ENCODE results near the gene C9orf72. TPM values are rescaled to one million over a fixed set of nuclear protein-coding genes. Genes with fewer than 3 reads are reported as not detected.

Gene C9orf72
- total and polyA plus RNA-seq, 9 of the 15 experiments (the other 6 are each of a cell fraction or from before 2014, with no cell fraction given) = 2.3 to 7.3 (median 4.1) TPM

DNA sequence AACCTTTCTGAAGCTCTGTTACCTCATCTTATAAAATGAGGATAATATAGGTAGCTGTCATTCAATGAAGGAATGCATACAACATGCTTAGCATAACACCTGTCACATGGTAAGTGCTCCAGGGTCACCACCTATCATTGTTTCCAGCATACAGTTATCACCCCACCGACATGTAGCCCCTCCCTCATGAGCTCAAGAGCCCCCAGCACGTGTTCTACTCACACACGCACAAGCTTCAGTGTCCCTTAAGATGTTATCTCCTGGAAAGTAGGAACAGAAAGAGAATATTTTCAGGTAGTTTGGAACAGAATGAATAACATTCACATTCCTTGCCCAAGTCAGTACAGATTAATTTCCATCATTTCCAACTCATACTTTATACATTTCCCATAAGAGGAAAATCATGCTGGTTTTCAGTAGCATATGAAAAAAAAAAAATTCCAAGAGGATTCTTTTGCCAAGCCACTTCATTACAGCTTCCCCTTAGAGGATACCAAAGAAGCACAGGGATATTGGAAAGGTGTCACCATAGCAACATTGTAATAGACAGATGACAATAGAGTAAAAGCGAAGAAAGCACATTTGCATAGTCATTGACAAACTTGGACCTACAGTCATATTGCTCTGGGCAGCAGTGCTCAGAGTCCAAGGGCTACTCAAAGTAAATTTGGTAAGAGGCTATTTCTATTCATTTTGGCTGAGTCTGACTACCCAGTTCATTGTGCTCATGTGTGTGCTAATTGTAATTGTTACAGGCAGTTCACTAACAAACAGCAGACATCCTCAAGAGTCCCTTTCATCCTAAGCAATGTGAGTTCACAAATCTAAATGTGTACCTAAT lies 42.1 kb downstream of the C9orf72 start:
- in situ Hi-C loops (cut with MboI) = loop anchor here (5.0 kb wide), 1 partner anchor 194 kb away; no protein-coding TSS in a partner anchor
- 7% methylated on average over 3 of the region's 4 CpGs for WGBS (ENCODE audit: insufficient coverage, low coverage, missing lambda C conversion rate)
- no peak for FAIRE-seq
- Histone ChIP-seq H3K4me2 (ENCODE audit: insufficient read depth, low read length) (peak overlapping the region; percentile 21; the same call in 1 of the 2 replicates), H3K9me1 (ENCODE audit: control insufficient read depth, insufficient read depth, low read length) (no peaks in the 10 kb centered on the region), H3K27me3 (ENCODE audit: control insufficient read depth in 2 of 2, insufficient read depth in 2 of 2, low read length in 2 of 2) (no peaks in the 10 kb centered on the region), H3K4me3 (no peak overlapping the region), H3K36me3 (ENCODE audit: control insufficient read depth, insufficient read depth, low read length) (peaks cover under 1% of the 10 kb centered on the region; the same call in 1 of the 3 replicates), H4K20me1 (replicated peaks; ENCODE audit: control insufficient read depth, insufficient read depth, low read length) (no peaks in the 10 kb centered on the region), H3K4me1 (replicated peaks in 1 of 2; ENCODE audit: control insufficient read depth in 2 of 2, insufficient read depth in 2 of 2, low read length in 2 of 2) (peaks cover 3 to 10% of the 10 kb centered on the region in 2 experiments; a peak in 4 of 5 replicates), H2AFZ (ENCODE audit: low read depth, low read length) (peak overlapping the region; percentile 44; the same call in 1 of the 2 replicates), H3K79me2 (ENCODE audit: control insufficient read depth, insufficient read depth, low read length) (peaks cover 41% of the 10 kb centered on the region), H3K27ac (ENCODE audit: extremely low read depth, low read depth, low read length) (no peak overlapping the region), H3K9ac (ENCODE audit: insufficient read depth in 1 of 2, low read depth in 2 of 2, low read length in 2 of 2) (no peak overlapping the region), H3K9me3 (replicated peaks; ENCODE audit: control insufficient read depth, insufficient read depth, low read depth, low read length) (no peaks in the 10 kb centered on the region)
- DNase-seq (ENCODE audit: extremely low read depth in 1 of 4, low spot score in 3 of 4) = peak in 2 of 4 experiments; percentile 5 to 39
- ATAC-seq = no peak
- CTCF ChIA-PET (ENCODE audit: low intra/inter-chr PET ratio) = no interaction called here
- intact Hi-C loops (cut with micrococcal nuclease) = loop anchor here (10.0 kb wide), 1 partner anchor 96 kb away; no protein-coding TSS in a partner anchor
- POLR2A ChIA-PET = interaction anchor here (0.6 kb wide), 1 partner anchor 202 kb away, joined by 3 read pairs; no protein-coding TSS in a partner anchor
- no TSS peak for BruUV-seq (replicated peaks)
- TF ChIP-seq L3MBTL2 (IDR thresholded peaks at IDR 0.05) (peak; percentile 66), E2F8 (IDR thresholded peaks at IDR 0.05; ENCODE audit: low read depth, partially characterized antibody) (no peak), TBL1XR1 (IDR thresholded peaks at IDR 0.05; ENCODE audit: low read length in 2 of 2) (no peak), MNT (conservative IDR thresholded peaks at IDR 0.05) (peak in 1 of 2 experiments; percentile 32; a peak in 1 of 4 replicates)
- TF ChIP-seq, protein P1, sequence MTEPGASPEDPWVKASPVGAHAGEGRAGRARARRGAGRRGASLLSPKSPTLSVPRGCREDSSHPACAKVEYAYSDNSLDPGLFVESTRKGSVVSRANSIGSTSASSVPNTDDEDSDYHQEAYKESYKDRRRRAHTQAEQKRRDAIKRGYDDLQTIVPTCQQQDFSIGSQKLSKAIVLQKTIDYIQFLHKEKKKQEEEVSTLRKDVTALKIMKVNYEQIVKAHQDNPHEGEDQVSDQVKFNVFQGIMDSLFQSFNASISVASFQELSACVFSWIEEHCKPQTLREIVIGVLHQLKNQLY (CRISPR knock-in tag; conservative IDR thresholded peaks at IDR 0.05) = no peak

All from K562 (cell line).